Activated CD8-positive, alpha-beta memory T cell treated with anti-CD3 and anti-CD28 coated beads for 36 hours (primary cell): ENCODE measurements around the gene SDCCAG8. TPM values are rescaled to one million over a fixed set of nuclear protein-coding genes. Genes with fewer than 3 reads are reported as not detected.

Experiments used
- CTCF ChIA-PET: fragments of 350-600 bp; sonication (Branson Sonifier 250); formaldehyde crosslinking; loops from one replicate; lab custom pipeline; 2021; ENCODE audit warnings: antibody characterized with exemption; lab: Charles Lee
- POLR2A ChIA-PET: fragments of 350-600 bp; sonication (Branson Sonifier 250); formaldehyde crosslinking; loops from one replicate; lab custom pipeline; 2021; ENCODE audit warnings: antibody characterized with exemption; lab: Charles Lee
- total RNA-seq, 2 experiments: library from RNA; stranded (reverse); gene quantifications; one replicate each; pipeline ENCODE4 v1.2.3, GENCODE V29; 2021

The SDCCAG8 gene
- total RNA-seq, 2 experiments from 2014 or later = 18.6 to 19.4 TPM

- CTCF ChIA-PET = interaction anchor here (0.7 kb wide), 1 partner anchor 16 kb away, joined by 3 read pairs; no protein-coding TSS in a partner anchor
- POLR2A ChIA-PET = no interaction called here
Measured at GRCh38 chr1:243546457-243546856, 290.6 kb downstream of the SDCCAG8 start.

DNA sequence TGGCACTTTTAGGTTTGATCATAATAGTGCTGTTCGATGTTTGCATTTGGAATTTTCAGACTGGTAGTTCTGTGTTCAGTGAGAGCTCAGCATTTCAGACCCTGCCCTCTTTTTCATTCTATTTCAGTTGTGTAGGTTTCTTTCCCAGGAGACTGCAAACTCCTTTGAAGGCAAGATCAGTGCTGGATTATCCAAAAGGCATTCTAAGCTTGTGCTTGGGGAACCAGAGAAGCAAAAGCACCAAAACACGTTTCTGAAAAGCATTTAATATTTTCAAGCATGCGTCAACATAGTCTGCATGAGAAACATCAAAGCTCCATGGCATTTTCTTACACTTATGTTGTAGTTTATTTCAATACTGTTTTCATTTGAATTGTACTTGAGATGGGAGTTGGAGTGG, 292.1 kb downstream of the SDCCAG8 start:
- ChIA-PET POLR2A (no interaction called here), CTCF (no interaction called here)

- ChIA-PET CTCF (no interaction called here), POLR2A (no interaction called here)
Measured at GRCh38 chr1:243548516-243548915, 292.7 kb downstream of the SDCCAG8 start.

DNA sequence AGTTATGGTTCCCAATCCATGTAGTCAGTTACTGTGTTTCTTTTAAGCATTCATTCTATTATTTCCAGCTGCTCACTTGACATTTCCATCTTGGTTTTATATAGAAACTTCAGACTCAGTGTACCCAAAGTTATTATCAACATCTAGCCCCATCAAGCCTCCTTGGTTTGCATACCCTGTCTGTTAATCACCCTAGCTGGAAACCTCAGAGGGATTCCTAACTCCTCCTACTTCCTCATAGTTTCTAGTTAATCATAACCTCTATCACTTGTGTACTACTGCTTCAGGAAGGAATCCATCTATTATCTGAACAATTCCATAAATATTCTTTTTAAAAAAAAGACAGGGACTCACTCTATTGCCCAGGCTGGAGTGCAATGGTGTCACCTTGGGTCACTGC, 293.3 kb downstream of the SDCCAG8 start:
- CTCF ChIA-PET = no interaction called here
- POLR2A ChIA-PET = no interaction called here

Other genes with a start within 250 kb of the SDCCAG8 start
- gene CEP170, start 760 bp upstream of the SDCCAG8 start, total RNA-seq = 10 to 100 TPM; 35.2 to 35.6 TPM